Esophagus squamous epithelium (tissue), 5 donors: ENCODE results near the gene CLCNKA. TPM values are rescaled to one million over a fixed set of nuclear protein-coding genes. Genes with fewer than 3 reads are reported as not detected.
"Not testable (repeated sequence)": the region's sequence is repeated elsewhere in the genome, so short reads cannot be mapped to it uniquely, and the experiment has no call there.

Experiments used
- DNase-seq: peaks from one replicate; lab custom pipeline; 2025; lab: John Stamatoyannopoulos, UW
- H3K27ac ChIP-seq, 4 donors: fragments of 200-600 bp; sonication (generic); one replicate each; pipeline ENCODE4 v1.5.1; 2016 to 2019; ENCODE audit warnings: mild to moderate bottlenecking in 1 of 4
- H3K27me3 ChIP-seq, 4 donors: fragments of 200-600 bp; sonication (generic); 1 replicate in 3 of 4; 2 replicates in 1 of 4; pipeline versions ENCODE4 v1.5.1 to v1.6.0; 2017 to 2021; ENCODE audit warnings: antibody characterized with exemption in 1 of 4
- H3K36me3 ChIP-seq, 3 donors: fragments of 200-600 bp; sonication (generic); one replicate each; pipeline ENCODE4 v1.5.1; 2016 to 2019
- H3K4me1 ChIP-seq, 3 donors: fragments of 200-600 bp; sonication (generic); one replicate each; pipeline ENCODE4 v1.5.1; 2017 to 2019
- H3K4me3 ChIP-seq, 4 donors: fragments of 200-600 bp; sonication (generic); 1 replicate in 3 of 4; 2 replicates in 1 of 4; pipeline ENCODE4 v1.5.1; 2016 to 2019; ENCODE audit warnings: mild to moderate bottlenecking in 2 of 4, moderate library complexity in 1 of 4
- H3K9me3 ChIP-seq, 3 donors: fragments of 200-600 bp; sonication (generic); one replicate each; pipeline ENCODE4 v1.5.1; 2016 to 2019
- POLR2A ChIP-seq, 4 donors: fragments of 450-650 bp; IDR thresholded peaks; one replicate each; pipeline ENCODE4 v1.6.1; 2017; ENCODE audit warnings: antibody characterized with exemption in 4 of 4, mild to moderate bottlenecking in 4 of 4, moderate library complexity in 3 of 4
- WGBS, 2 donors: methylation state at CpG; one replicate each; pipeline ENCODE4 v1.1.5; 2018; 5-methylcytosine and 5-hydroxymethylcytosine counted together
- intact Hi-C: fragments of 100-400 bp; cut with DNase I; formaldehyde crosslinking; loops from one replicate; pipeline ENCODE4 v1.15.0; 2022
- total RNA-seq, 4 donors: library from RNA; depleted of rRNA; stranded (reverse); fragments of >200 nt; gene quantifications; one replicate each; pipeline ENCODE4 v1.1.0, GENCODE V29; 2016
- TF ChIP-seq, protein P1 (sequence below), 6 experiments: fragments of 450-650 bp in 4 of 6; fragments of 200-600 bp in 2 of 6; sonication (generic) in 2 of 6; IDR thresholded peaks; one replicate each; pipeline ENCODE4 v1.5.1; 2016 to 2019; ENCODE audit warnings: antibody characterized with exemption in 6 of 6, mild to moderate bottlenecking in 4 of 6, moderate library complexity in 4 of 6
- donor health status: DM: yes; HTN: yes; CAD: no.

Gene CLCNKA
- total RNA-seq, 4 donors from 2014 or later: not detected

DNA sequence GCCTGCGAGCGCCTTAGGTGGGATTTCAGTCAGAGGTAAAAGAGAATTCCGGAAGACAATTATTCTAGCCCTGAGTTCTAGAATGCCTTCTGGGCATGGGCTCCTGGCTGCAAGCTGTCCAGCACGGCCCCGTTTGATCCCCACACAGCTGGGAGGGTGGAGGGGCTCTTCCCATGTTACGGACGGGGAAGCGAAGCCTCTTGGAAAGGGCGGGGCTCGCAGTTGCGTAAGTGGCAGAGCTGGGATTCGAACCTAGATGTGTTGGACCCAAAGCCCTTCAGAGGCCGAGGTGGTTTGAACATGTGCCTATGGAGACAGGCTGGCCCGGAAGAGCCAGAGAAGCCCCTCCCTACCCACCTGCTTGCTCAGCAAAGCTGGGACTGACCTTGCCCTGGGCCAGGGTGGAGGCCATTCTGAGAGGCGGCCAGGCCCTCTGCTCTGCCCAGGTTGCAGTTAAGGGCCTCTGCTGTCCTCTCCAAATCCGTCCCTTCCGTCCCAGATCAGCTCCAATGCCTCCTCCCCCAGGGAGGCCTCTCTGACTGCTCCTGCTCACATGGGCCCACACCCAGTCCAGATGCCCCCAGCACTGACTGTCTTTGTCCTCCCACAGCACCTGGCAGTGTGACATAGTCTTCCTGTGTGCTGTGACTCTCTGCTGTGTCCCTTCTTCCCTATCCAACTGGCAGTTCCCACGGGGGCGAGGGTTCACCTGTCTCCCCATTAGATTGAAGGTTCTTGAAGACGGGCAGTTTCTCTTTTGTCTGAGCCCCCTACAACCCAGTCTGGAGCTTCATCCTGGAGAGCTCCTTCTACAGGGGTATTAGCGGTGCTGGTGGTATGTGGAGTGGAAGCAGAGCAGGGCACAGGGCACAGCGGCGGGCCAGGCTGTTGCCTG, 2.8 kb upstream of the CLCNKA start:
- TF ChIP-seq, protein P1, sequence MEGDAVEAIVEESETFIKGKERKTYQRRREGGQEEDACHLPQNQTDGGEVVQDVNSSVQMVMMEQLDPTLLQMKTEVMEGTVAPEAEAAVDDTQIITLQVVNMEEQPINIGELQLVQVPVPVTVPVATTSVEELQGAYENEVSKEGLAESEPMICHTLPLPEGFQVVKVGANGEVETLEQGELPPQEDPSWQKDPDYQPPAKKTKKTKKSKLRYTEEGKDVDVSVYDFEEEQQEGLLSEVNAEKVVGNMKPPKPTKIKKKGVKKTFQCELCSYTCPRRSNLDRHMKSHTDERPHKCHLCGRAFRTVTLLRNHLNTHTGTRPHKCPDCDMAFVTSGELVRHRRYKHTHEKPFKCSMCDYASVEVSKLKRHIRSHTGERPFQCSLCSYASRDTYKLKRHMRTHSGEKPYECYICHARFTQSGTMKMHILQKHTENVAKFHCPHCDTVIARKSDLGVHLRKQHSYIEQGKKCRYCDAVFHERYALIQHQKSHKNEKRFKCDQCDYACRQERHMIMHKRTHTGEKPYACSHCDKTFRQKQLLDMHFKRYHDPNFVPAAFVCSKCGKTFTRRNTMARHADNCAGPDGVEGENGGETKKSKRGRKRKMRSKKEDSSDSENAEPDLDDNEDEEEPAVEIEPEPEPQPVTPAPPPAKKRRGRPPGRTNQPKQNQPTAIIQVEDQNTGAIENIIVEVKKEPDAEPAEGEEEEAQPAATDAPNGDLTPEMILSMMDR (IDR thresholded peaks at IDR 0.05): no peak
- no peak for TF ChIP-seq POLR2A (IDR thresholded peaks at IDR 0.05)
- Histone ChIP-seq H3K4me3 (no peak overlapping the region), H3K4me1 (peaks cover 12 to 65% (median 27%) of the 10 kb centered on the region in 3 donors), H3K36me3 (no peaks in the 10 kb centered on the region), H3K9me3 (no peaks in the 10 kb centered on the region), H3K27me3 (peaks cover 0 to 7% (median 0%) of the 10 kb centered on the region in 4 donors), H3K27ac (peak overlapping the region; percentile 67 to 91 (median 84))
- 70 to 78% methylated on average over 11 to 14 of the region's 23 CpGs for WGBS, 2 donors
- no peak for DNase-seq
- intact Hi-C loops: no loop called here

DNA sequence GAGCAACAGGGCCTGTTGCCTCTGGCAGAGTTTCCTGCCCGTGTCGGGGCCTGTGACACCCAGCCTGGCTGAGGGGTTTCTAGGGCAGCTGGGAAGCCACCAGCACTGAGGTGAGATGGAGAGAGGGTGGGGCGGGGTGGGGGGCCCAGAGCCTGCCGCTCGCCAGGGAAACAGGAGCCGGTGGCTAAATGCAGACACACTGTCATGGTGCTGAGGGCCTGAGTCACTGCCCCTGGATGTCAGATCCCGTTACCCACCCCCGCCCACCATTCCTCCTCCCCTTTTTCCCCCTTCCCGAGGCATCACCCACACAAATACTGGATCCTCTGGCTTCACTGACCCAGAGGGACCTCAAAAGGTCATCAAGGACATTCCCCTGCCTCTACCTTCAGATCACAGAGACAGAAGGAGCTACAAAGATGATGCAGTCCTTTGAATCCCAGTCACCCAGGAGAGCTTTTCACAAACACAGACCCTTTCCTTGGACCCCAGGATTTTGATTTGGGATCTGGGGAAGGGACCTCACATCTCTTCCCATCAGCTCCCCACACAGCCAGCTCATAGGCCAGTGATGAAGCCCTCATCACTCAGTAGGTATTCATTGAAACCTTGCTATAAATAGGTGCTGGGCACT, 2.1 kb upstream of the CLCNKA start:
- Histone ChIP-seq H3K4me3 (no peak overlapping the region), H3K27ac (peak overlapping the region; percentile 67 to 91 (median 84)), H3K36me3 (no peaks in the 10 kb centered on the region), H3K4me1 (peaks cover 12 to 57% (median 27%) of the 10 kb centered on the region in 3 donors), H3K9me3 (no peaks in the 10 kb centered on the region), H3K27me3 (peaks cover 0 to 7% (median 0%) of the 10 kb centered on the region in 4 donors)
- TF ChIP-seq POLR2A (IDR thresholded peaks at IDR 0.05): no peak
- TF ChIP-seq, protein P1 (IDR thresholded peaks at IDR 0.05): no peak
- 47% methylated on average over 2 of the region's 9 CpGs; no CpG with 5 or more reads in 1 of the 2 donors for WGBS, 2 donors
- no peak for DNase-seq
- intact Hi-C loops: no loop called here

DNA sequence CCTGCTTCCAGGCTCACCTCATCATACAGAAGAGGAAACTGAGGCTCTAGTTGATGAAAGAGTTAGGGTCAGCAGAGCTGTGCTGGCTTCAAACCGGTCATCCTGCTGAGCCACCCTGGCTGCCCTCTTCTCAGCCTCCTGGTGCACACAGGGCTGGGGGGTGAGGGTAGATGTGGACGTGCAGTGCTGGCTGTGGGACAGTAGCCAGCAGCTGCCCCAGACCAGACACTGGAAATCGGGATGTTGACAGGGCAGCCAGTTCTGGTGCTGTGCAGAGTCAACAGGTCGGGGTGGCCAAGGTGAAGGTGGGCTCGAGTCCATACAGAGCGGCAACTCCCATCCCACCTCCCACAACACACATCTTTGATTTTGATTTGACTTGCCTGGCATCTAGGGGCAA, 1.5 kb upstream of the CLCNKA start:
- H3K4me3 ChIP-seq: no peak overlapping the region
- peaks cover 12 to 52% (median 27%) of the 10 kb centered on the region in 3 donors for H3K4me1 ChIP-seq
- intact Hi-C loops: no loop called here
- peaks cover 0 to 7% (median 0%) of the 10 kb centered on the region in 4 donors for H3K27me3 ChIP-seq
- TF ChIP-seq, protein P1 (IDR thresholded peaks at IDR 0.05): no peak
- TF ChIP-seq POLR2A (IDR thresholded peaks at IDR 0.05): no peak
- no peaks in the 10 kb centered on the region for H3K9me3 ChIP-seq
- no CpG with 5 or more reads among the region's 6 CpGs for WGBS, 2 donors
- peak overlapping the region; percentile 67 to 91 (median 84) for H3K27ac ChIP-seq
- DNase-seq: no peak
- no peaks in the 10 kb centered on the region for H3K36me3 ChIP-seq

DNA sequence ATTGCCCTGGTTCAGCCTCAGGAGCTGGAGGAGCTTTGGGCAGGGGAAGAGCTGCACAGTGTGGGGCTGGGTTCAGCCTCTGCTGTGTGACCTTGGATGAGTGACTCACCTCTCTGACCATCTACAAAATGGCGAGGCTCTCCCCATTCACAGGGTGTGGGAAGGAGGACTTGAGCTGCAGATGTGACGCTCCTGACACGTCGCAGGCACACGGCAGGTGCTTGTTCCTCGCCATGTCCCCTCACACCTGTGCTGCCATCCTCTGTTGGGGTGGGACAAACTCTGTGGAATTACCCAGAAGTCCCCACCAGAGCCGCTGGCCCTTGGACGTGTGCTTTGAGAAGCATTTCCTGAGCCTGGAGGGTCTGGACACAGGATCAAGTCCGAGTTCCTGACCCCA, 958 bp upstream of the CLCNKA start:
- 75 to 80% methylated on average over 1 to 3 of the region's 9 CpGs for WGBS, 2 donors
- H3K36me3 ChIP-seq, intact Hi-C loops, H3K27ac ChIP-seq, H3K9me3 ChIP-seq, H3K4me3 ChIP-seq, H3K27me3 ChIP-seq, DNase-seq: not testable (repeated sequence)
- H3K4me1 ChIP-seq: peaks cover 12 to 46% (median 27%) of the 10 kb centered on the region in 3 donors

DNA sequence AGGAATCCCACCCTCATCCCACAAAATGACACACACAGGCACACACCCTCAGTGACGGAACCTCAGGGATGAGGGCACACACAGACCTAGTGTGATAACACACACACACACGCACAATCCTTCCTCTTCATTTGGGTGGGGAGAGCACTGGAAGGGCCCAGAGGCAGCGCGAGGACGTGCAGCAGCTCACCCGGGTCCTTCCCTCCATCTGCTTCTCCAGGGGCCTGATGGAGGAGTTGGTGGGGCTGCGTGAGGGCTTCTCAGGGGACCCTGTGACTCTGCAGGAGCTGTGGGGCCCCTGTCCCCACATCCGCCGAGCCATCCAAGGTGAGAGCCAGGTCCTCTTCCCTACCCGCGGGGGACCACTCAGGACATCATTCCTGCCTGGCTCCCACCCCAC, 557 bp downstream of the CLCNKA start:
- Histone ChIP-seq H3K9me3 (no peaks in the 10 kb centered on the region), H3K36me3 (no peaks in the 10 kb centered on the region), H3K4me3 (no peak overlapping the region), H3K4me1 (peaks cover 20 to 40% (median 32%) of the 10 kb centered on the region in 3 donors), H3K27ac (no peak overlapping the region), H3K27me3 (peaks cover 0 to 14% (median 0%) of the 10 kb centered on the region in 4 donors)
- 70 to 91% methylated on average over 2 to 6 of the region's 11 CpGs for WGBS, 2 donors
- intact Hi-C loops: no loop called here
- no peak for DNase-seq
- TF ChIP-seq, protein P1 (IDR thresholded peaks at IDR 0.05): no peak
- TF ChIP-seq POLR2A (IDR thresholded peaks at IDR 0.05): no peak
